ENCODE results near the gene C2CD4C. TPM values are rescaled to one million over a fixed set of nuclear protein-coding genes. Genes with fewer than 3 reads are reported as not detected.
"Not testable (repeated sequence)": the region's sequence is repeated elsewhere in the genome, so short reads cannot be mapped to it uniquely, and the experiment has no call there.

C2CD4C gene
- total RNA-seq, 2 experiments from 2014 or later: not detected

GRCh38 chr19:391726-392374, 17.1 kb downstream of the C2CD4C start:
- Mint-ChIP-seq H3K27ac (no peak overlapping the region), H3K9me3 (peaks cover 19% of the 10 kb centered on the region), H3K36me3 (peaks cover 12% of the 10 kb centered on the region), H3K4me3 (no peak overlapping the region), H3K27me3 (peaks cover 10% of the 10 kb centered on the region), H3K4me1 (peaks cover 2% of the 10 kb centered on the region)
- no peak for DNase-seq
- no peak for ATAC-seq (ENCODE audit: low read depth)
- POLR2A ChIA-PET: no interaction called here

- Mint-ChIP-seq H3K27ac (no peak overlapping the region), H3K36me3 (peaks cover 12% of the 10 kb centered on the region), H3K9me3 (peaks cover 19% of the 10 kb centered on the region), H3K27me3 (peaks cover 16% of the 10 kb centered on the region), H3K4me1 (peaks cover 2% of the 10 kb centered on the region), H3K4me3 (no peak overlapping the region)
- ATAC-seq (ENCODE audit: low read depth): no peak
- no peak for DNase-seq
- POLR2A ChIA-PET: no interaction called here
Observed at GRCh38 chr19:391207-391557, 17.8 kb downstream of the C2CD4C start.

GRCh38 chr19:390386-391206, 18.4 kb downstream of the C2CD4C start:
- ATAC-seq (ENCODE audit: low read depth) (no peak), DNase-seq (no peak)
- Mint-ChIP-seq H3K9me3 (peaks cover 17% of the 10 kb centered on the region), H3K27ac (no peak overlapping the region), H3K4me3 (no peak overlapping the region), H3K27me3 (peaks cover 22% of the 10 kb centered on the region), H3K36me3 (peaks cover 10% of the 10 kb centered on the region), H3K4me1 (peaks cover 2% of the 10 kb centered on the region)
- POLR2A ChIA-PET: no interaction called here

DNA sequence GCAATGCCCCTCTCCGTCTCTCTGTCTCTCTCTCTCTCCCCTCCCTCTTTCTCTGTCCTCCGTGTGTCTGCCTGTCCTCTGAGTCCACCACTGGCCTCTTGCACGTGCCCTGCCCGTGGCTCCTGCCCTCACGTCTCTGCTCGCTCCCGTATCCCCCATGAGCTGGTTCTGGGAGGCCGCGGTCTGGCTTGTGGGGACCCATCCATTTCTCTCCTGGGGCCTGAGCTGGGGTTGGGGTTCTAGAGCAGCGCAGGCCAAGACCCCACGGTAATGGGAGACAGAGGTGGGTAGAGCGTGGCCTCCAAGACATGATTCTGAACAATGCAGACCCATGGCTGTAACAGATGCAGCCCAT, 19.0 kb downstream of the C2CD4C start:
- DNase-seq: no peak
- H3K9me3 Mint-ChIP-seq: peaks cover 13% of the 10 kb centered on the region
- peaks cover 2% of the 10 kb centered on the region for H3K4me1 Mint-ChIP-seq
- POLR2A ChIA-PET: no interaction called here
- no peak overlapping the region for H3K4me3 Mint-ChIP-seq
- peaks cover 6% of the 10 kb centered on the region for H3K36me3 Mint-ChIP-seq
- no peak overlapping the region for H3K27ac Mint-ChIP-seq
- no peak for ATAC-seq (ENCODE audit: low read depth)
- peaks cover 28% of the 10 kb centered on the region for H3K27me3 Mint-ChIP-seq

DNA sequence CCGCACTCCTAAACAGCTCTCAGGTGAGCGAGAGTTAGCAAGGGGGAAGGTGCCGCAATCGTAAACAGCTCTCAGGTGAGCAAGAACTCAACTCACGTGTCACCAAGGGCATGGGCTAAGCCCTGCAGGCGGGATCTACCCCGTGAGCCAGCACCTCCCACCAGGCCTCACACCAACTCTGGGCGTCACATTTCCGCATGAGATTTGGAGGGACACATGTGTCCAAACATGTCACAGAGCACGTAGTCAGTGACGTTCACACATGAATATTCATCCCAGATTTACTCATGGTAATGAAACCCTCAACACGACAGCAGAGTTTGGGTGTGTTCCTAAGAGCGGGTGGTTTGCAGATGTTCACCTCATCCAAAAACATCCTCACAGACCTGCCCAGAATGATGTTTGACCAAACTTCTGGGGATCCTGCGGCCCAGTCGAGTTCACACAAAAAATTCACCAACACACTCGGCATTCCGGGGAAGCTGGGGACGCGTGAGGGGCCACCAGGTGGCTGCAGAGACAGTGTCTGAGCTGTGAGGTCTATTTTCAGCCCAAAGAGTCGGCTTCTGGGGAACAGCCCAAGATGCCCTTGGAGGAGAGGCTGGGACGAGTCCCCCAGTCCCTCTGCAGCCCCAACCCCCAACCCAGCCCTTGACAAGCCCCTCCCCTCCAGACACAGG, 19.6 kb downstream of the C2CD4C start:
- peaks cover 2% of the 10 kb centered on the region for H3K4me1 Mint-ChIP-seq
- H3K36me3 Mint-ChIP-seq: peaks cover 6% of the 10 kb centered on the region
- DNase-seq (no peak), ATAC-seq (ENCODE audit: low read depth) (no peak)
- peaks cover 11% of the 10 kb centered on the region for H3K9me3 Mint-ChIP-seq
- no peak overlapping the region for H3K27ac Mint-ChIP-seq
- peaks cover 31% of the 10 kb centered on the region for H3K27me3 Mint-ChIP-seq
- POLR2A ChIA-PET: no interaction called here
- H3K4me3 Mint-ChIP-seq: no peak overlapping the region

DNA sequence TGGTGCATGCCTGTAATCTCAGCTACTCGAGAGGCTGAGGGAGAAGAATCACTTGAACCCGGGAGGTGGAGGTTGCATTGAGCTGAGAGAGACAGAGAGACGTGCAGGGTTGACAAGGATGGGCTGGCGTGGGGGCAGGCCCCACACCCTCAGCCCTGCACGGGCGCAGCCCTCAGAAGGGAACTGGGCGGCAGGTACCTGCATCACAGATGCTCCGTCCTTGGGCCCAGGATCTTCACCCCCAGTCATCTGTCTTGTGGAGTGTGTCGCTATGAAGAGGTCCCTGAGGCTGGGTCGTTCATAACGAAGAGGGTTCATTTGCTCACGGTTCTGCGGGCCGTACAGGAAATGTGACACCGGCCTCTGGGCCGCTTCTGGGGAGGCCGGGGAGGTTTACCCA, 20.3 kb downstream of the C2CD4C start:
- Mint-ChIP-seq H3K4me3 (no peak overlapping the region), H3K27ac (no peak overlapping the region), H3K9me3 (peaks cover 8% of the 10 kb centered on the region), H3K27me3 (peaks cover 38% of the 10 kb centered on the region), H3K36me3 (peaks cover 5% of the 10 kb centered on the region), H3K4me1 (no peaks in the 10 kb centered on the region)
- DNase-seq: no peak
- ATAC-seq (ENCODE audit: low read depth): no peak
- POLR2A ChIA-PET: no interaction called here

- H3K9me3 Mint-ChIP-seq: peaks cover 3% of the 10 kb centered on the region
- POLR2A ChIA-PET: no interaction called here
- DNase-seq: no peak
- ATAC-seq (ENCODE audit: low read depth): no peak
- H3K4me3 Mint-ChIP-seq: no peak overlapping the region
- H3K27ac Mint-ChIP-seq: no peak overlapping the region
- H3K4me1 Mint-ChIP-seq: peaks cover 4% of the 10 kb centered on the region
- H3K27me3 Mint-ChIP-seq: peaks cover 45% of the 10 kb centered on the region
- H3K36me3 Mint-ChIP-seq: no peaks in the 10 kb centered on the region
Observed at GRCh38 chr19:387777-388176, 21.2 kb downstream of the C2CD4C start.

- ATAC-seq (ENCODE audit: low read depth): not testable (repeated sequence)
Observed at GRCh38 chr19:386632-387301, 22.2 kb downstream of the C2CD4C start.

GRCh38 chr19:386189-386588, 22.8 kb downstream of the C2CD4C start:
- H3K4me3 Mint-ChIP-seq; H3K4me1 Mint-ChIP-seq; ATAC-seq (ENCODE audit: low read depth); POLR2A ChIA-PET; H3K9me3 Mint-ChIP-seq; H3K27ac Mint-ChIP-seq; DNase-seq; H3K36me3 Mint-ChIP-seq: not testable (repeated sequence)
- H3K27me3 Mint-ChIP-seq: peaks cover 48% of the 10 kb centered on the region

More at GRCh38 chr19:386632-387301, 22.2 kb downstream of the C2CD4C start:
- H3K27ac Mint-ChIP-seq, DNase-seq, H3K9me3 Mint-ChIP-seq, H3K36me3 Mint-ChIP-seq, H3K4me3 Mint-ChIP-seq, H3K4me1 Mint-ChIP-seq, POLR2A ChIA-PET: not testable (repeated sequence)
- peaks cover 48% of the 10 kb centered on the region for H3K27me3 Mint-ChIP-seq

DNA sequence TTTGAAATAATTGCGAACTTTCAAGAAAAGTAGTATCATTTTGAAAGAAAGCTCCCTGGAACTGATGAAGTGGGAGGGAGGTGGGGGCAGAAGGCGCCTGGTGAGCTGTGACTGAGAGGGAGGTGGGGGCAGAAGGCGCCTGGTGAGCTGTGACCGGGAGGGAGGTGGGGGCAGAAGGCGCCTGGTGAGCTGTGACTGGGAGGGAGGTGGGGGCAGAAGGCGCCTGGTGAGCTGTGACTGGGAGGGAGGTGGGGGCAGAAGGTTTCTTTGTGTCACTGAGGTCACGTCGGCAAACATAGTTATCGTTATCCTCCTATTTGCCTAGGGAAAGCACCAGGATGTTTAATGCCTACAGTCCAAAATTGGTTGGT, 24.2 kb downstream of the C2CD4C start:
- H3K27me3 Mint-ChIP-seq: peaks cover 48% of the 10 kb centered on the region
- H3K36me3 Mint-ChIP-seq: no peaks in the 10 kb centered on the region
- no peak overlapping the region for H3K27ac Mint-ChIP-seq
- DNase-seq (no peak), ATAC-seq (ENCODE audit: low read depth) (no peak)
- no peak overlapping the region for H3K4me3 Mint-ChIP-seq
- peaks cover 2% of the 10 kb centered on the region for H3K9me3 Mint-ChIP-seq
- H3K4me1 Mint-ChIP-seq: peaks cover 9% of the 10 kb centered on the region
- POLR2A ChIA-PET: interaction anchor here (1.4 kb wide), 1 partner anchor 122 kb away, joined by 3 read pairs; no protein-coding TSS in a partner anchor

- Mint-ChIP-seq H3K9me3 (peaks cover 2% of the 10 kb centered on the region), H3K4me3 (no peak overlapping the region), H3K36me3 (no peaks in the 10 kb centered on the region), H3K27ac (no peak overlapping the region), H3K4me1 (peaks cover 9% of the 10 kb centered on the region), H3K27me3 (peaks cover 48% of the 10 kb centered on the region)
- no peak for DNase-seq
- POLR2A ChIA-PET: interaction anchor here (1.4 kb wide), 1 partner anchor 122 kb away, joined by 3 read pairs; no protein-coding TSS in a partner anchor
- no peak for ATAC-seq (ENCODE audit: low read depth)
Observed at GRCh38 chr19:383922-384798, 24.8 kb downstream of the C2CD4C start.

- DNase-seq (no peak), ATAC-seq (ENCODE audit: low read depth) (no peak)
- H3K36me3 Mint-ChIP-seq: no peaks in the 10 kb centered on the region
- POLR2A ChIA-PET: no interaction called here
- H3K4me3 Mint-ChIP-seq: no peak overlapping the region
- peaks cover 44% of the 10 kb centered on the region for H3K27me3 Mint-ChIP-seq
- H3K27ac Mint-ChIP-seq: no peak overlapping the region
- H3K4me1 Mint-ChIP-seq: peaks cover 9% of the 10 kb centered on the region
- peaks cover 2% of the 10 kb centered on the region for H3K9me3 Mint-ChIP-seq
Observed at GRCh38 chr19:383040-383439, 25.9 kb downstream of the C2CD4C start.

GRCh38 chr19:382578-382977, 26.4 kb downstream of the C2CD4C start:
- H3K27ac Mint-ChIP-seq, POLR2A ChIA-PET, DNase-seq, H3K9me3 Mint-ChIP-seq, H3K36me3 Mint-ChIP-seq, H3K4me1 Mint-ChIP-seq: not testable (repeated sequence)
- ATAC-seq (ENCODE audit: low read depth): peak; percentile 60
- peak overlapping the region; percentile 23 for H3K4me3 Mint-ChIP-seq
- H3K27me3 Mint-ChIP-seq: peaks cover 41% of the 10 kb centered on the region
